SJSA1 (cell line): ENCODE data around the gene LPP. TPM values are rescaled to one million over a fixed set of nuclear protein-coding genes. Genes with fewer than 3 reads are reported as not detected.

ENCODE experiments used
- DNase-seq, 2 experiments: peaks; one replicate each; pipeline ENCODE4 v3.0.0-alpha.2; 2015 to 2020; ENCODE audit warnings: low spot score in 2 of 2, low read depth in 1 of 2
- H3K27ac ChIP-seq: fragments of 250-450 bp; sonication (Bioruptor Pico); 2 replicates; pipeline ENCODE4 v1.5.1; 2020; ENCODE audit warnings: mild to moderate bottlenecking, moderate library complexity
- H3K27me3 ChIP-seq: fragments of 250-450 bp; sonication (Bioruptor Pico); replicated peaks from 2 replicates; pipeline ENCODE4 v1.5.1; 2020; ENCODE audit warnings: mild to moderate bottlenecking, moderate library complexity
- H3K36me3 ChIP-seq: fragments of 250-450 bp; sonication (Bioruptor Pico); 2 replicates; pipeline ENCODE4 v1.5.1; 2020; ENCODE audit warnings: mild to moderate bottlenecking
- H3K4me1 ChIP-seq: fragments of 250-450 bp; sonication (Bioruptor Pico); replicated peaks from 2 replicates; pipeline ENCODE4 v1.6.1; 2021; ENCODE audit warnings: mild to moderate bottlenecking
- H3K4me3 ChIP-seq: fragments of 250-450 bp; sonication (Bioruptor Pico); 2 replicates; pipeline ENCODE4 v1.5.1; 2020; ENCODE audit warnings: mild to moderate bottlenecking
- H3K9me3 ChIP-seq: fragments of 250-450 bp; sonication (Bioruptor Pico); replicated peaks from 2 replicates; pipeline ENCODE4 v1.5.1; 2020; ENCODE audit warnings: mild to moderate bottlenecking
- total RNA-seq: library from RNA; depleted of rRNA; stranded (reverse); fragments of >200 nt; shearing (Covaris generic); gene quantifications from 2 replicates; pipeline ENCODE4 v1.2.3, GENCODE V29; 2014

Gene LPP
- total RNA-seq, 1 experiment from 2014 or later = 132 TPM

GRCh38 chr3:188672840-188673239, 518.9 kb downstream of the LPP start:
- DNase-seq = no peak
- no peaks in the 10 kb centered on the region for H3K9me3 ChIP-seq
- H3K27ac ChIP-seq = peak overlapping the region; percentile 26; the same call in 1 of the 2 replicates
- no peak overlapping the region for H3K4me3 ChIP-seq
- peaks cover 20% of the 10 kb centered on the region for H3K36me3 ChIP-seq
- no peaks in the 10 kb centered on the region for H3K27me3 ChIP-seq
- peaks cover 27% of the 10 kb centered on the region for H3K4me1 ChIP-seq

GRCh38 chr3:188673646-188674186, 519.8 kb downstream of the LPP start:
- H3K27me3 ChIP-seq = no peaks in the 10 kb centered on the region
- H3K4me1 ChIP-seq = peaks cover 27% of the 10 kb centered on the region
- no peak overlapping the region for H3K4me3 ChIP-seq
- peak in 1 of 2 experiments; percentile 62 for DNase-seq
- H3K9me3 ChIP-seq = no peaks in the 10 kb centered on the region
- H3K27ac ChIP-seq = peak overlapping the region; percentile 62
- peaks cover 20% of the 10 kb centered on the region for H3K36me3 ChIP-seq

DNA sequence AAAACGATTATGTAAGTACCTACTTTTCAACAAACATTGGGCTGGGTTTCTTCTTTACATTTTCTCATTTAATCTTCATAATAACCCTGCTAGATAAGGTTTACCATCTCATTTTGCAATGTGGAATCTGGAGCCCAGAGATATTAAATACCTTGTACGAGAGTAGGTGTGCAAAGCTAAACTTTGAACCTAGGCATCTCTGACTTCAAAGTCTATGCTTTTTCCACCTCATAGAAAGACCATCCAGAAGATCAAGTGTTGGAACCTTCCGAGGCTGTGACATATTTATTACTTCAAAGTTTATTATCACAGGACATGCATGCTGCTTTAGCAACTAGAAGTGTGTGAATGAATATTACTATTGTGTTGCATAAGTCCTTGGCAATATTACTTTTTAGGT, 520.6 kb downstream of the LPP start:
- H3K27me3 ChIP-seq = no peaks in the 10 kb centered on the region
- peak overlapping the region; percentile 62 for H3K27ac ChIP-seq
- no peaks in the 10 kb centered on the region for H3K9me3 ChIP-seq
- H3K4me1 ChIP-seq = peaks cover 35% of the 10 kb centered on the region
- peaks cover 16% of the 10 kb centered on the region; the same call in 1 of the 2 replicates for H3K36me3 ChIP-seq
- H3K4me3 ChIP-seq = no peak overlapping the region
- DNase-seq = no peak

DNA sequence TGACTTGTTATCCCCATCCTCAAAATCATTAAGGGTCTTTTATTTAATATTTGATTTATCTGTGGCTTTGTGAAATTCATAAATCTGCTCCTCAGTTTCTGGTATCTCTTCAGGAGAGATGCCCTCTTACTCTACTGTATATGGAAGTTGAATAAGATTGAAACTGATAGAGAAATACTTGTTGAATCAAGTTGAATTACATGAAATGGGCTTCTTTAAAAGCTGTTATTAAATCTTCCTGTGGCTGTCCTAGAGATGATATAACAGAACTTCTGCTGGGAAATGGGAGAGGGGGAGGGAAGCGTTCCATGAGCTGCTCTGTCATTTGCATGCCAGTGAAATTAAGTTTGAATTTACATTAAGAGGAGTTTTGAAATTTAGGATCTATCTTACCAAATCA, 523.4 kb downstream of the LPP start:
- Histone ChIP-seq H3K9me3 (no peaks in the 10 kb centered on the region), H3K4me3 (no peak overlapping the region), H3K27ac (no peak overlapping the region), H3K27me3 (no peaks in the 10 kb centered on the region), H3K4me1 (peaks cover 38% of the 10 kb centered on the region), H3K36me3 (peaks cover 16% of the 10 kb centered on the region; the same call in 1 of the 2 replicates)
- no peak for DNase-seq

- peak overlapping the region; percentile 58 for H3K27ac ChIP-seq
- no peaks in the 10 kb centered on the region for H3K9me3 ChIP-seq
- DNase-seq = no peak
- peaks cover 32% of the 10 kb centered on the region for H3K4me1 ChIP-seq
- H3K4me3 ChIP-seq = no peak overlapping the region
- H3K27me3 ChIP-seq = no peaks in the 10 kb centered on the region
- peaks cover 11% of the 10 kb centered on the region for H3K36me3 ChIP-seq
Observed at GRCh38 chr3:188680189-188680588, 526.2 kb downstream of the LPP start.

- H3K4me1 ChIP-seq = peaks cover 32% of the 10 kb centered on the region
- no peaks in the 10 kb centered on the region for H3K27me3 ChIP-seq
- H3K4me3 ChIP-seq = no peak overlapping the region
- DNase-seq = no peak
- H3K27ac ChIP-seq = no peak overlapping the region; the same call in 1 of the 2 replicates
- no peaks in the 10 kb centered on the region for H3K9me3 ChIP-seq
- peaks cover 10% of the 10 kb centered on the region; the same call in 1 of the 2 replicates for H3K36me3 ChIP-seq
Observed at GRCh38 chr3:188680605-188681004, 526.6 kb downstream of the LPP start.

DNA sequence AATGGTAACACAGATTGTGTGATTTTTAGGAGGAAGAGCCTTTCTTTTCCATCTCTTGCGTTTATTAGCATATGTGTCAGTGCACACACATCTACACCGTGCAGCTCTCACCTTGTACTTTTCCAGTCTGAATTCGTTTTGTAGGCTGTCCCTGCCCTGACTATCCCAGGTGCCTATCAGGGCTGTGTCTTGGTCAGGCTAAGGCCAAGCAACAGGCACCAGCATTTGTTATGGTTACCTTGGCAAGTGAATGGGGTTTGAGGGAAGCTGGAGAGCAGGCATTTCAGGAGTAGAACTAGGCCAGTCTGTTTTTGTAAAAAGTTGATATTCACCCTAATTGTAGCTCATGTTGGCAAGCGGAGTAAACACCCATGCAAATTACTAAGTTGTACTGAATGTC, 528.4 kb downstream of the LPP start:
- peaks cover 40% of the 10 kb centered on the region for H3K4me1 ChIP-seq
- no peak overlapping the region for H3K4me3 ChIP-seq
- no peaks in the 10 kb centered on the region for H3K9me3 ChIP-seq
- DNase-seq = no peak
- peaks cover 6% of the 10 kb centered on the region; the same call in 1 of the 2 replicates for H3K36me3 ChIP-seq
- H3K27ac ChIP-seq = peak overlapping the region; percentile 54
- no peaks in the 10 kb centered on the region for H3K27me3 ChIP-seq

DNA sequence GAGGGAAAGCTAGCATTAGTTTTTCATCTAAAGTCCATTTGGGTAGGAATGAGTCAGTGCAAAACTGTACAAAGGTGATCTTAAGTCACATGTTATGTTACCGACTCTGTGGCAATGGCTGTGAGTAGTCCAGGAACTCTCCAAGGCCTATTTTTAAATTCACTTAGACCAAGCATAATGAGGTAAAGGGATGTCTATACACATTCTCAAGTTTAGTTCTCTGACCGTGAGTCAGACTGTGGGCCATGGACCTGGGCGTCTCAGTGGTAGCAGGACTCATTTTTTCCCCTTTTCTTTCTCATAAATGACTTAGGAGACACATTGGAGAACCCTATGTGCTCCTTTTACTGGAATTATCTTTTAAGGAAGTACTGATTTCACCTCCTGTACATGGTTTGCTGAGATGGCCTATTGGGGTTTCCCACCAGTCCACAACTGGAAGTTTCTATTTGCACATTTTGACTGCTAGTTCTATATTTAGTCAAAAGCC, 529.1 kb downstream of the LPP start:
- H3K9me3 ChIP-seq = no peaks in the 10 kb centered on the region
- peak overlapping the region; percentile 54 for H3K27ac ChIP-seq
- no peak overlapping the region for H3K4me3 ChIP-seq
- DNase-seq = no peak
- H3K27me3 ChIP-seq = no peaks in the 10 kb centered on the region
- peaks cover 45% of the 10 kb centered on the region for H3K4me1 ChIP-seq
- H3K36me3 ChIP-seq = peaks cover 9% of the 10 kb centered on the region; the same call in 1 of the 2 replicates

- Histone ChIP-seq H3K36me3 (peaks cover 12% of the 10 kb centered on the region; the same call in 1 of the 2 replicates), H3K4me3 (no peak overlapping the region), H3K4me1 (peaks cover 45% of the 10 kb centered on the region), H3K27ac (no peak overlapping the region), H3K9me3 (no peaks in the 10 kb centered on the region), H3K27me3 (no peaks in the 10 kb centered on the region)
- DNase-seq = no peak
Observed at GRCh38 chr3:188684276-188684675, 530.3 kb downstream of the LPP start.

GRCh38 chr3:188685789-188686188, 531.8 kb downstream of the LPP start:
- Histone ChIP-seq H3K4me3 (no peak overlapping the region), H3K27me3 (no peaks in the 10 kb centered on the region), H3K9me3 (no peaks in the 10 kb centered on the region), H3K36me3 (peaks cover 12% of the 10 kb centered on the region; the same call in 1 of the 2 replicates), H3K27ac (no peak overlapping the region), H3K4me1 (peaks cover 35% of the 10 kb centered on the region)
- DNase-seq = no peak

DNA sequence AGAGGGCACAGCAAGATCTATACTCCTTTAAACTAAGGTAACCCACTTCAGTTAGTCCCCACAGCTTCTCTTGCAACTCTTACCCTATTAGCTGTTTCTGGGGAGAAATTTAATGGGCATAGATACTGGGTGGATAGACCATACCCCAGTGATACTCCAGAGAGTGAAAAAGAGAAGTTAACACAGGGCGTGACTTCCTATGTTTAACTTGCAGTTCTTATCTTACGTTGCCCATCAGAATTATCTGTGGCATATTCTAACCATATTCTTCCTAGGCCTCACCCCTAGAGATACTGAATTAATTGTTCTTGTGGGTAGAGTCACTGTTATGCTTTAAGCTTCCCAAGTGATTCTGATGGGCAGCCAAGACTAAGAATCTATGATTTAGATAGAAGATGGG, 532.4 kb downstream of the LPP start:
- Histone ChIP-seq H3K27ac (no peak overlapping the region), H3K4me3 (no peak overlapping the region), H3K9me3 (no peaks in the 10 kb centered on the region), H3K4me1 (peaks cover 35% of the 10 kb centered on the region), H3K36me3 (peaks cover 12% of the 10 kb centered on the region; the same call in 1 of the 2 replicates), H3K27me3 (no peaks in the 10 kb centered on the region)
- DNase-seq = no peak

DNA sequence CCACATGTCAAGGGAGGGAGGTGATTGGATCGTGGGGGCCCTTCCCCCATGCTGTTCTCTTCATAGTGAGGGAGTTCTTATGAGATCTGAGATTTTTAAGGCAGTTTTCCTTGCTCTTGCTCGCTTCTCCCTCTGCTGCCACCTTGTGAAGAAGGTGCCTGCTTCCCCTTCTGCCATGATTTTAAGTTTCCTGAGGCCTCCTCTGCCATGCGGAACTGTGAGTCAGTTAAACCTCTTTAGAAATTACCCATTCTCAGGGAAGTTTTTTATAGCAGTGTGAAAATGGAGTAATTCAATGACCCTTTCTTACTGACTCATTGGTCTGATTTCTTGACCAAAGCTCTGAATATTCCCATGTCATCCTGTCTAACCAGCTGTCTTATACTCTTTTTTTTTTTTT, 533.4 kb downstream of the LPP start:
- Histone ChIP-seq H3K27ac (0 out of 2 replicates have a peak overlapping the region, but pooled peaks have one; percentile 2), H3K4me3 (no peak overlapping the region), H3K36me3 (peaks cover 14% of the 10 kb centered on the region; the same call in 1 of the 2 replicates), H3K4me1 (peaks cover 33% of the 10 kb centered on the region), H3K27me3 (no peaks in the 10 kb centered on the region), H3K9me3 (no peaks in the 10 kb centered on the region)
- peak; percentile 43 for DNase-seq

- no peaks in the 10 kb centered on the region for H3K9me3 ChIP-seq
- H3K4me1 ChIP-seq = peaks cover 20% of the 10 kb centered on the region
- no peaks in the 10 kb centered on the region for H3K27me3 ChIP-seq
- H3K27ac ChIP-seq = no peak overlapping the region
- no peak overlapping the region for H3K4me3 ChIP-seq
- H3K36me3 ChIP-seq = peaks cover 10% of the 10 kb centered on the region; the same call in 1 of the 2 replicates
- no peak for DNase-seq
Observed at GRCh38 chr3:188689101-188689574, 535.2 kb downstream of the LPP start.

GRCh38 chr3:188690064-188690463, 536.1 kb downstream of the LPP start:
- no peak for DNase-seq
- Histone ChIP-seq H3K27ac (no peak overlapping the region), H3K36me3 (peaks cover 10% of the 10 kb centered on the region; the same call in 1 of the 2 replicates)

More at GRCh38 chr3:188690064-188690463, 536.1 kb downstream of the LPP start:
- Histone ChIP-seq H3K9me3 (no peaks in the 10 kb centered on the region), H3K4me1 (peaks cover 20% of the 10 kb centered on the region), H3K27me3 (no peaks in the 10 kb centered on the region), H3K4me3 (no peak overlapping the region)
